ENCODE data around the gene TMEM131L.
"Not testable (repeated sequence)": the region's sequence is repeated elsewhere in the genome, so short reads cannot be mapped to it uniquely, and the experiment has no call there.

TMEM131L gene

DNA sequence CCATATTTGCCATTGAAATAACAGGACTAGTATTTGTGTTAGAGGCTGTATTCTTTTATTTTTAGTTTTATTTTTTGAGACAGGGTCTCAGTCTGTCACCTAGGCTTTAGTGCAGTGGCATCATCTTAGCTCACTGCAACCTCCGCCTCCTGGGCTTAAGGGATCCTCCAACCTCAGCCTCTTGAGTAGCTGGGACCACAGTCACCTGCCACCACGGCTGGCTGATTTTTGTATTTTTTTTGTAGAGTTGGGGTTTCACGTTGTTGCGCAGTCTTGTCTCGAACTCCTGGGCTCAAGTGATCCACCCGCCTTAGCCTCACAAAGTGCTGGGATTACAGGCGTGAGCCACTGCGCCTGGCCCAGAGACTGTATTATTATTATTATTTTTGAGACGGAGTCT lies 15.3 kb downstream of the TMEM131L start:
- DNase-seq: no peak

DNA sequence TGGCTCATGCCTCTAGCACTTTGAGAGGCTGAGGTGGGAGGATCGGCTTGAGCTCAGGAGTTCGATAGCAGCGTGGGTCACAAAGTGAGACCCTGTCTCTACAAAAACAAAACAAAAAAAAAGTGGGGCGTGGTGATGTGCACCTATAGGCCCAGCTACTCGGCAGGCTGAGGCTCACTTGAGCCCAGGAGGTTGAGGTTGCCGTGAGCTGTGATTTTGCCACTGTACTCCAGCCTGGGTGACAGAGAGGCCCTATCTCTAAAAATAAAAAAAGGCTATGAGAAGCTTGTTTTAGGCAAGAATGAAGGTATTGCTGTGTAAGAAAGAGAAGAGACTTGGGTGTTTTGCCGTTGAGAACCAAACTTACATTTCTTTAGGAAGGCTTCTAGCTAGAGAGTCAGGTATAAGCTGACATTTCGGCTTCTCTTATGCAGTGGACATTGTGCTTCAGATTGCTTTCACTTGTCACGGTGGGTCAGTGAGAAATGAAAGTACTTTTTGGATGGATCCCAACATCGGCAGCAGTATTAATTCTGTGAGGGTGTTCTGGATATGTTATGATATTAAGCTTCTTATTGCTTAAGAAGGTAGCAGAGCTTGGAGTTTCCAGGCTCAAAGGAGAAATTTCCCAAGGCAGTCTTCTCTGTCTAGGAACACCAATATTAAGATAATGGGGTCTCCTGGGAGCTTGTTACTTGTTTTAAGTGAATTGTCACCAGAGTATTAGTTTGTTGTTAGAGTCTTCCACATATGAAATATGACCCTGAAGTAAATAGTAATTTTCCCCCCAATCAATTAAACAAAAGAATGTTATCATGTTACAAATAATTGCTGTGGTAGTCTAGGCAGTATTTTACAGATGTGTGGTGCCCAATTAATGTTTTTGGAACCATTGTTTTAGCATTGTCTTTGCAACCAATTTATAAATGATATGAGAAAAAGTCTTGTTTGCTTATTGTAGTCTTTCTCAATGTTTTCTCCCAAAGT lies 17.6 kb downstream of the TMEM131L start:
- DNase-seq: no peak

DNA sequence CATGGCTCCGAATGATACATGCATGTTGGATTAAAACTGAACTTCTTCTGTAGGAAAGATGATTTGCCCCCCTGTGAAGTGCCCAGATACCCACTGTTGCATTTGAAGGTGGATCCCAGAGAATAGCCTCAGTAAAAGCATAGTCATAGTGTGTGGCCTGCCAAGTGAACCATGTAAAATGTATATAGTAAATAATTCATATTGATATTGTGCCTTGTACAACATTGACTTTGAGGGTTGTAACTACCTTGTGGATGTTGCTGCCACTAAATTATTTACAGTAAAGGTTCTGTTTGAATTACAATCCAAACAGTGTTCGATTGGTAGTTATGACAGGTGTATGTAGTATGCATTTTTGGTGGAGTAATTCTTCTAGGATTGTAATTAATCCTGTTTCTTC lies 19.2 kb downstream of the TMEM131L start:
- no peak for DNase-seq

DNA sequence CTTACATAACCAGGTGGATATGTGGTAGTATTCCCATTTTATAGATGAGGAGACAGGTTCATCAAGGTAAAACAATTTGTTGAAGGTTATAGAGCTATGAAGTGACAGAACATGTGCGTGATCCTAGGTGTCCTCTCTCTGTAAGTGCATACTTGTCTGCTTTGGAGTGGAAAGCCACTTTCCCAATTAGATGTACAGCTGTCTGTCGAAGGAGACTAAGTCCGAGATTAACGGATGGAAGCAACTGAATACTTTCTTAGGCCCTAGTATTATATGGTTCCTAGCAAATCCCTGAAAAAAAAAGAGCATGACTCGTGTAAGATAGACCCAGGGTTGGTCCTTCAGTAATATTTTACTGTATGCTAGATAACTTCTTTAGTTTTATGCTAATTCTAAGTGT lies 19.7 kb downstream of the TMEM131L start:
- DNase-seq: no peak

DNA sequence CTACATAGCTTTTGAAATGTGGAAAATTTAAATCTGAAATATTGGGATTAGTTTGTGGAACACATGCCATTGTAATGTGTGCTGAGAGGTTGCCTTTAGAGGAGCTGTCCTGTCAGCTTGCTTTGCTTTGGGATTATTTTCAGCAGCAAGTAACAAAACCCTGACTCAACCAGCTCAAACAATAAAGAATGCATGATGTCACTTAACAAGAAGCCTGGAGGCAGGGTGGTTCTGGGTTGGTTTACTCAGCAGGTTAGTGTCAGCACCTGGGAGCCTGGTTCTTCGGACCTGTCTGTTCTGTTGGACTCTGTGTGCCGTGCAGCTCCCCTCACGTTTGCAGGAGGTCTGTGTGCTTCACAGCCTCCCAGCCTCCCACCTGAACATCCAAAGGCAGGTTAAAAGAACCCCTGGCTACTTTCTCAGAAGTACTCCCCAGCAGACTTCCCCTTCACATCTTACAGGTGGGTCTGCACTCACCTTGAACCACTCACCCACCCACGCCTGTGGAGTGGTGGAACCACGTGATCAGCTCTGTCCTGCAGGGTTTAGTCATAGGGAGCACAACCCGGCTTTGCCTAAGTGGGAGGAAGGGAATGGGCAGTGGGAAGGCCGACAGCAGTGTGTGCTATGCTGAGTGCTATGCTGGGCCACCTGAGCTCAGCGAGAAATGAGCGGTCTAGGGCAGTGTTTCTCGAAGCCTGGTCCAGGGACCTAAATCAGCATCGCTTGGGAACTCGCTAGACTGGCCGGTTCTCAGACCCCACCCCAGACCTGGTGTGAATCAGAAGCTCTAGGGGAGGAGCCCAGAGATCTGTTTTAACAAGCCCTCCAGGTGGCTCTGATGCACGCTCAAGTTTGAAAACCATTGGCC lies 20.4 kb downstream of the TMEM131L start:
- peak in 1 of 2 donors; percentile 47 for DNase-seq

DNA sequence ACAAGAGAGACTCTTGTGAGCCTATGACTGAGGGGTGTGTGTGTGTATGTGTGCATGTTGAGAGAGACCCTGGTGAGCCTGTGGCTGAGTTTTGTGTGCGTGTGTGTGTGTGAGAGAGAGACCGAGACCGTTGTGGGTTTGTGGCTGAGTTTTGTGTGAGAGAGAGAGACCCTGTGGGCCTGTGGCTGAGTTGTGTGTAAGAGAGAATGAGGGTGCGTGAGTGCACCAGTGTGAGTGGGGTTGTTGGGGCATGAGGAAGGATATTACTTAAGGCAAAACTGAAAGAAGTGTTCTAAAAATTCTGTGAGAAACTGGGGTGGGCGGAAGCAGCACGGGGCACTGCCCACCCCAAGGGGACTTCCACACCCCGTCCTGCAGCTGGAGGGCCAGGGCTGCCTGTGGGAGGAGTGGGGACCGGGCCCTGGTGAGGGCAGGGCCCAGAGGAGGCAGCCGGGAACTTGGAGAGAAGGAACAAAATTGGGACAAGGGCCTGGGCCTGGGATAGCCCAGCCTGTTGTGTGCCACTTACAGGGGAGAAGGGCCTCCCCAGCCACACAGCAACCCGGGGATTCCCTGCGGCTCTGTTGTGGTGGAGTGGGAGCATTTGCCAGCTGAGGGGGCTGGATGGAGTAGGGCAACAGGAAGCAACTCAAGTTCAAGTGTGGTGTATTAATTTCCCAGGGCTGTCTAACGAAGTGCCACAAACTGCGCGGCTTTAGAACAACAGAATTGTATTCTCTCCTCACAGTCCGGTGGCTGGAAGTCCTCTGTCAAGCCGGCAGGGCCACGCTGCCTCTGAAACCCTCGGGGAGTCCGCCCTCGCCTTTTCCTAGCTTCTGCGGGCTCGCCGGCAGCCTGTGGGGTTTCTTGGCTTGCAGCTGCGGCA lies 22.1 kb downstream of the TMEM131L start:
- DNase-seq: peak; percentile 79 to 81

DNA sequence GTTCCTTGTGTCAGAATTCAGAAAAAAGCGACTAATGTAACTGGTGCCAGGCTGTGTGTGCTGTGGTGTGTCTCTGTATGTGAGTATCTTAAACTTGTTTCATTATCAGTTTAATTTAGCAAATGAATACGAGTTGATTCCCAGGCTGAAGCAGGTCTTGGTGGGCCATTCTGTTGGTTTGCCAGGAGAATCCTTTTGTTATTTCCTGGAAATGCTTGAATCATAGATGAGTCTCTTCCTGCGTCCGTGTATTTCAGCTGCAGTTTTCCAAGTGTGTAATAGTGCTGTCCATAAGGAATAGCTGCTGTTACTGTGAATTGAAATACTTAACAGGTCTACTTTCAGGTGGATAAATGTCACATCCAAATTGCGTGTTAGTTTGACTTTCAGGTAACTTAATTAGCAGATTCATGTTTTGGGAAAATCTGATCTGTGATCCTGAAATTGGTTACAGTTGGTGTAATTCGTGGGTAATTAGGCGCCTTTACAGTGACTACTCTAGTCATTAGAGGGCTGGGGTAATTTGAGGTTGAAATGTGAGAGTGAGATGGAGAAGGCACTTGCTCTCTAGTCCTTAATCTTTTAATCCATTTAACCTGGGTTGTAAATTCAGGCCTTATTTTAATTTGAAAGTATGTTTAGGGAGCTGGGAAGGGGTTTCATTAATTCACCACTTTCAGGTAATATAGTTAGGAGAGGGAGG lies 23.8 kb downstream of the TMEM131L start:
- no peak for DNase-seq

DNA sequence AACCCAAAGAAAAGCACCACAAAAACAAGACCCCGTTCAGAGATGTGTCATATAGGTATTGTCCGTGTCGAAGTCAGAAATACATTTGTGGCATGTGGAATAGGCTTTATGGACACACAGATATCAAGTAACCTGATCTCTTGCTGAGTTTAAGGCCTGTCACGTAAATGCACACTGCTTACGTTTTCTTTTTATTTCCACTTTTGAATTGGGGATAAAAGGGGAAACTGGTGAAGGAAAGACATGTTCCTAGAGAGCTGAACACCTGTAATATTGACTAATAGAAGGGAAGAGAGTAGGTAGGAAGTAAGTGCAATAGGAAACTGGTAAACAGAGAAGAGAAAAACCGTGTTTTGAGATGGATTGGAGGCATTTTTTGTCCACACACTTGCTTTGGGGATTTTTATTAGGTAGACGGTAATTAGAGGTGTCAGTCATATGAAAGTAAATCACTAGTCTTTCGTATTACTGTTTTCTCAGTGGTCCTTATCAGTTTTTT lies 24.9 kb downstream of the TMEM131L start:
- DNase-seq: no peak

DNA sequence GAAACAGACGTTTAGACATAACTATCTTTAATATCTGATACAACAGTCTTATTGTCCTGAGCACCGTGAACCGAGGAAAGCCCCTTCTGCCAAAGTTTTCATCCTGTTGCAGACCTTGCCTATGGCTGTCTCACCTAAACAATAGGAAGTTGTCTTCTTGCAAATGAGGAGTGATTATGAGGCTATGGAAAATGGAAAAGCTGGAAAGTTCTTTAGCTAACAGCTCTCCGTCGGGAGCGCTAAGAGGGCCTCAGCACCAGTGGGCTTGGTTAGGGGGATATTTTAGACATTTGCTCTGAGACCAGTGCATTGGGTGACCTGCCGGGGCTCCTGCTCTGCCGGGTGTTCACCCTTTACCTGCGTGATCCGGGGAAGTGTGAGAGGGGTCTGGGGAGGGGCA lies 28.4 kb downstream of the TMEM131L start:
- no peak for DNase-seq

DNA sequence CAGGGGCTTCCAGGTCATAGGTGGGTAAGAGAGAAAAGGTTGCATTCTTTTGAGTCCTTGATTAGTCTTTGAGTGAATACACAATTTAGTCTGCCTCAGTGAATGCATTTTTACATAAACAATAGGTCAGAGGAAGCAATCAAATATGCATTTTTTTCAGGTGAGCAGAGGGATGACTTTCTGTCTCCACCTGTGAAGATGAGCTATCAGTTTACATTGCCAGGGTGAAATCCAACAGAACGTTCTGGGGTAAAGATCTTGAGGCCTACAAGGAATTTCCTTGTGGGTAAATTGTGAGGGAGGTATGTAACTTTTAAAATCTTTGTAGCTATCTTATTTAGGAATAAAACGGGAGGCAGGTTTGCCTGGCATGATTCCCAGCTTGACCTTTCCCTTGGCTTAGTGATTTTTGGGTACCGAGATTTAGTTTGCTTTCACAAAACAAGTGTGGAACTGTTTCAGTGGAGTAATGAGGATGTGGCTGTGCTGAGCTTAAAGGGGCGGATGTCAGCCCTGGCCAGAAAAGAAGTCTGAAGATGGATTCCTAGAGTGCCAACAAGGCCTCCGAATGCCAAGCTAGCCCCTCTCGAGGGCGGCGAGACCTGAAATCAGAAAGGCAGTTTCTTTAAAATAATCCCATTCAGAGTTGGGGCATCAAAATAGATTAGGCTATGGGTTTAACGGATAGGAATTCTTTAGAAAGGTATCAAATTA lies 29.5 kb downstream of the TMEM131L start:
- no peak for DNase-seq

DNA sequence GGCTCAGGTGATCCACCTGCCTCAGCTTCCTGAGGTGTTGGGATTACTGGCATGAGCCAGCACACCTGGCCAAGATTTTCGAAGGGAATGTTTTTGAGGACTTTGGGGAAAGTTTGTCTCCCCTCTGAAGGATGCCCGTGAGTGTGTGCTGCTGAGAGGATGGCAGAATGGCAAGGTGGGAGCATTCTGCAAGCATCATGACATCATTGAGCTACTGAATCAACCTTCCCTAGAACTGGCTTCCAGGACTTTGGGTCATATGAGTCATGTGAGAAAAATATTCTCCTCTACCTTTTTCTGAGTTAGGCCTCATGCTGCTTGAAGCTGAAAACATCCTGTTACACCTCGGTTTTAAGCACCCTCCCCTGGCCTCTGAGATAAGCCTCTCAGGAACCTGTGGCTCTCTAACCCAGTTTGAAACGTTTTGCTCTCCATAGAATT lies 31.0 kb downstream of the TMEM131L start:
- peak; percentile 48 to 61 for DNase-seq

DNA sequence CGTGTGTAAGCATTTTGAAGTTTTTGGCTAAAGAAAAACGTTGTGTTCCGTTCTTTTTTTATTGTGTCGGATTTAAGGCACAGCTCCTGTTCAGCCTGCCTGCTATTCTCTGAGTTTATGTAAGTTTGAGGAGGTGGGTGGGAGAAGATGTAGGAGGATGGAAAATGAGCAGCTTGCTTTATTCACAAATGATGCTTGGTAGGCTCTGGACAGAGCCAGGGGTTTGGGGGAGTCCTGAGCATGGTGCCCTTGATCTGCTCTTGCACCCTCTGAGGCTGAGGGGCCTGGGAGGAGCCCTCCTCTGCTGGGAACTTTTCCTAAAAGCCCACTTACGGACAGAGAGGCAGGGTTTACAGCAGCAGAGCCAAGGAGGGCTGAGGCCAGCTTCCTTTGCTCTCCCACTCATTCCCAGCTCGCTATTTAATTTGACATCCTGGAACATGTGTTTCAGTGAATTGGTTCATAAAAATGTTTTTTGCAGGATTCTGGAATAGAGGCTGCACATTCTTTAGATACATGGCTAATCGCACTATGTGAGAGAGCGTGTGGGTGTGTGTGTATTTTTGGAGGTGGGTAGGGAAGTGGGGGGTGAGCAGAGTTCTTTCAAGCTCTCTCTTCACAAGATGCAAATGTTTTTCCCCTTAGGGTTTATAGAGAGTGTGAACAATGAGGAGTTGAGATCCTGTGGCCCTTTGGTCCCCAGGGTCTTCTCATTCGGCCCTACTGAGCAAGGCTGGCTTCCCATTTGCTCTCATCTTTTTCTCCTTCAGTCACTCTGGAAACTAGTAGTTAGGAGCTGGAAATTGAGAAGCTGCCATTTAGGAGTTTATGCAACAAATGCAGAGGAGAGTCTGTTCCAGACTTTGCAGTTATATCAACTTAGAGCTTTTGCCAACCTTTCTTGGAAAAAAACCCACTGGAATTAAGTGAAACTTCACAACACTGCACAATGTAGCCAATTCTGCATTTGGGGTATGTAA lies 32.1 kb downstream of the TMEM131L start:
- DNase-seq: no peak

DNA sequence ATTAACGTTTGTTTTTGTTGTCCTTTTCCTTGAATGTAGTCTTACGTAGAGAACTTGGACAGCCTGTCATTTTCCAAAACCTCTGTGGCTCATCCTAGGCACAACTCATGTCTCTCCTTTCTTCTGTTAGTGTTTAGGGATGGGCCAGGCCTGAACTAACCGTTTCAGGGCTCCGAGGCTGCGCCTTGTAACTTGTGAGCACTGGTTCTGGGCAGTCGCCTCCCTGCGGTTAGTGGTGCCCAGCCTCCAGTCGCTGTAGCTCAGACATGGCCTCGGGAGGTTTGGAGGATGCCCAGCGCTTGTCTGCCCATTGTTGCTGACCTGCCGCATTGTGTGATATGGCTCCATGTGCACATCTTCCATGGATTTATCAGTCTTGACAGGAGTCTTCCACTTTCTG lies 32.8 kb downstream of the TMEM131L start:
- DNase-seq: no peak

DNA sequence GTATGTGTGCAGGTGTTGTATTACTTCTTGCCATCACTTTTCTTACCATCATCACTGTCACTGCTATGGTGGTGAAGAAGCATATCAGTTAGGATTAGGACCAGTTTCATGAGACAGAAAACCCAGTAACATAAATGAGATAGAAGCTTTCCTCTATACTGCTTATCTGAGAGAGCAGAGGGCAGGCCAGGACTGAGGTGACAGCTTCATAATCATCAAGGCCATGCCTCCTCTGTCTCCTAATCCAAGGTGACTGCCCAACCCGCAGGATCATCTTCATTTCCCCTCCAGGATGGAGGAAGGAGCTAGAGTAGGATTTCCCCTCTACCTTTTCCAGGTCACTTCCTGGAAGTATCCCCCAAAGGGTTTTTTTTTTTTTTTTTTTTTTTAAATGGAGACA lies 35.4 kb downstream of the TMEM131L start:
- DNase-seq: no peak

DNA sequence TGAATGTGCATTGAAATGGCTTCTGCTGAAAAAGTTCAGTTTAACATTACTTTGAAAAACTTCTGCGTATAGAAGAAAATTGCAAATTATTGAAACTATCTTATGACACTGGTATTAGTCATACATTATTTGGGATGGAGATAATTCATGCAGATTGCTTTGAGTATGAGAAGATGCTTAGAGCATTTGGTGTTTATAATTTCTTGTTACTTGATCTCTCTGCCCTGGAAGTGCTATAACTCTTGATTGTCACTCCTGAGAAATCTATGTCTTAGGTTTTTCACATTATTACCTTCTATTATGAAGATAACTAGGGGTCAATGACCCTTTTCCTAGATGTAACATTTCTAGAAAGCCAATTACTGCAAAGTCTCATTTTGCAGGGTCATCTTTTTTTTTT lies 36.4 kb downstream of the TMEM131L start:
- no peak for DNase-seq

DNA sequence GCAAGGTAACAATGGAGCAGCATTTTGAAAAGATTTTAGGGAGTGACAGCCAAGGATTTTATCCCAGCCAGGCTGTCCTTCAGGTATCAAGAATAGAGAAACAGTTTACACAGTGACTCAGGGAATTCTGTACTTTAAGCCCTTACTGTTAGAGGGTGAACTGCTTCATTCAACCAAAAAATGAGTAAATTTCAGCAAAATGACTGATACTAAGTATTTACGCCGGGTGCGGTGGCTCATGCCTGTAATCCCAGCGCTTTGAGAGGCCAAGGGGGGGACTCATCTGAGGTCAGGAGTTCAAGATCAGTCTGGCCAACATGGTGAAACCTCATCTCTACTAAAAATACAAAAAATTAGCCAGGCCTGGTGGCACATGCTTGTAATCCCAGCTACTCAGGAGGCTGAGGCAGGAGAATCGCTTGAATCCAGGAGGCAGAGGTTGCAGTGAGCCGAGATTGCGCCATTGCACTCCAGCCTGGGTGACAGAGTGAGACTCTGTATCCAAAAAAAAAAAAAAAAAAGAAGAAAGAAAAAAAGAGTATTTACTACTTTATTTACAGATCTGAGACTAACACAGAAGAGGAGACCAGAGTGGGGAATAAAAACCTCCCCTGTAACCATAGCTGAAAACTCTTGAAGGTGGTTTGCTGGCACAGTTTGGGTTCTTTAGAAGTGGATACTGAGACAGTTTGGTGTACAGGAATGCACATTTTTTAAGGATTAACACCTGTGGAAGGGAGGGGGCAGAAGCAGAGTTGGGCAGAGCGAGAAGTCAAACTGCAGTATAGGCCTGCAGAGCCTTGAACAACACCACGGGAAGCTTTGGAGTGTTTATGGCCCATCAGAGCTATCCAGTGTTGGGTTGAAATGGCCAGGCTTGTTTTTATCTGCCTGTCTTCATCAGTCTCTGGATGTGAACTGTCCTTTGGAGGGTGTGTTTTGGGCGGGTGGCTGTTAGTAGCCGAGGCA lies 40.5 kb downstream of the TMEM131L start:
- no peak for DNase-seq

DNA sequence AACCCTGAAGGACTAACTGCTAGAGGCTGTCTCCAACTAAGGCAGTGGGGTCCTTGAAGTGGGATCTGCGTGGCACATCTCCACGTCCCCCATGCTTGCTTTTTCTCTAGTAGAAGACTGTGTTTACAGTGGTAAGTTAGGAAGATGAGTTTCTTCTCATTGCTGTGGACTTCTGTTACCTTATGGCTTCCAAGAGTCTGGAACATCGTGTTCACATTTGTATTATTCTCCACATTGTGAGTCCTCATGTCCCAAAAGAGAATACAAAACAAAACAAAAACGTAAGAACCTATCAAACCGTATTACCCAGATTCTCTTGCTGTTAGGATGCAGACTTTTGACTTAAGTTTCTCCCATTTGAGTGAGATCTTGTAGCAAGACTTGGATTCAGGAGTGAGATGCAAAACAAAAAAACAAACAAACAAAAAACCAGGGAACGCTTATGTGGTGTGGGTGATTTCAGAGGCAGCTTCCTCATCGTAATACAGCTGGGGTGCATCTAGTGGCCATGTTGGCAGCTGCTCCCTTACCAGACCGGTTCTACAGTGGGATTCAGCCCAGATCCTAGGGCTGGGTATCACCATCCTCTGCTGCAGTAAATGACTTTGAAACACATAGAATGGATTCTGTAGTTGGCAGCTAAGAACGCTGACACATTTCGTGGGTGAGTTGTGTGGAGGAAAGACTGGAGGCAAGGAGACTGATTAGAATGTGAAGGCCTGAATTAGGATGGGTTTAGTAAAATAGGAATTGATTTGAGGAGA lies 41.3 kb downstream of the TMEM131L start:
- no peak for DNase-seq

DNA sequence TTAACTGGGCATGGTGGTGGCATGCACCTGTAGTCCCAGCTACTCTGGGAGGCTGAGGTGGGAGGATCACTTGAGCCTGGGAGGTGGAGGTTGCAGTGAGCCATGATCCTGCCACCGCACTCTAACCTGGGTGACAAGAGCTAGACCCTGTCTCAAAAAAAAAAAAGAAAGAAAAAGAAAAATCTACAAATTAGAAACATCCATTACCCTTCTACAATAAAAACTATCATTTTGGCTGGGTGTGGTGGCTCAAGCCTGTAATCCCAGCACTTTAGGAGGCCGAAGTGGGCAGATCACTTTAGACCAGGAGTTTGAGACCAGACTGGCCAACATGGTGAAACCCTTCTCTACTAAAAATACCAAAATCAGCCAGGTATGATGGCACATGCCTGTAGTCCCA lies 43.1 kb downstream of the TMEM131L start:
- not testable (repeated sequence) for DNase-seq
